Prostate gland (tissue), 2 donors: ENCODE measurements around the gene MAP3K20.

Experiments used
- CTCF ChIP-seq, 4 experiments: fragments of 200-600 bp in 2 of 4; fragments of 450-650 bp in 2 of 4; sonication (generic) in 2 of 4; IDR thresholded peaks; 1 replicate in 3 of 4; 2 replicates in 1 of 4; pipeline ENCODE4 v1.5.1; 2016 to 2019; ENCODE audit warnings: antibody characterized with exemption in 4 of 4, mild to moderate bottlenecking in 2 of 4, moderate library complexity in 2 of 4
- POLR2A ChIP-seq: fragments of 450-650 bp; IDR thresholded peaks from one replicate; pipeline ENCODE4 v1.6.1; 2016; ENCODE audit warnings: antibody characterized with exemption, mild to moderate bottlenecking
- POLR2AphosphoS5 ChIP-seq: sonication (generic); formaldehyde crosslinking; IDR thresholded peaks from one replicate; pipeline ENCODE4 v1.6.1; 2017; ENCODE audit warnings: antibody characterized with exemption

- TF ChIP-seq CTCF (IDR thresholded peaks at IDR 0.05) (peak; percentile 95 to 97 (median 95)), POLR2AphosphoS5 (peak; percentile 73), POLR2A (no peak)
Observed at GRCh38 chr2:173027181-173028128, 48.2 kb upstream of the MAP3K20 start.
